Superior temporal gyrus (tissue), 1 donor: ENCODE results near the gene ENDOD1.

ENCODE experiments used
- DNase-seq: peaks from one replicate; pipeline ENCODE4 v3.0.0-alpha.2; 2016; ENCODE audit errors: extremely low spot score

The ENDOD1 gene

GRCh38 chr11:95170294-95170693 lies 80.6 kb downstream of the ENDOD1 start:
- no peak for DNase-seq

DNA sequence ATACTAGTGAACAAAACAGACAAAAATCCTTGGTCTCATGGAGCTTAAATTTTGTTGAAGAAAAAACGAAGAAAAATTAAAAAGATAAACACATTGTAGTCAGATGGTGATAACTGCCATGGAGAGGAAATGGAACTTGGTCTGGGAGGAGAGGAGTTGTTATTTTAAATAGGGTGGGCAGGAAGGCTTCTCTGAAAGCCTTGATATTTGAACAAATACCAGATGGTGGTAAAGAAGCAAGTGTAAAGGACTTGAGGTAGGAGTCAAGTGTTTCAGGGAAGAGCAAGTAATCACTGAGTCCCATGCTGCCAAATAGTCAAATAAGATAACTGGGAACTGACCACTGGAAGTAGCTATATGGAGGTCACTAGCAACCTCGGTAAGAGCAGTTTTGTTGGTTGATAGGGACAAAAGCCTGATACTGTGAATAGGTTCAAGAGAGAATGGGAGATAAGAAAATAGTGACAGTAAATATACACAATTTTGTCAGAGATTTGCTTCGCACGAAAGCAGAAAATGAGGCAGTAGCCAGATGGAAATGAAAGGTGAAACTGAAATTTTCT lies 86.3 kb downstream of the ENDOD1 start:
- no peak for DNase-seq
